ENCODE measurements around the gene HBB.

HBB gene

GRCh38 chr11:5247472-5248192 is 20.8 kb upstream of the HBB start:
- no peak for DNase-seq (ENCODE audit: low spot score)

- no peak for DNase-seq (ENCODE audit: low spot score)
Measured at GRCh38 chr11:5246772-5247471, 20.1 kb upstream of the HBB start.

- no peak for DNase-seq (ENCODE audit: low spot score)
Measured at GRCh38 chr11:5245155-5245554, 18.3 kb upstream of the HBB start.

- DNase-seq (ENCODE audit: low spot score), result no peak
Measured at GRCh38 chr11:5243816-5244180, 16.9 kb upstream of the HBB start.

- DNase-seq (ENCODE audit: low spot score), result no peak
Measured at GRCh38 chr11:5242933-5243815, 16.3 kb upstream of the HBB start.

GRCh38 chr11:5242208-5242607 is 15.3 kb upstream of the HBB start:
- no peak for DNase-seq (ENCODE audit: low spot score)

- no peak for DNase-seq (ENCODE audit: low spot score)
Measured at GRCh38 chr11:5241458-5241857, 14.6 kb upstream of the HBB start.

- DNase-seq (ENCODE audit: low spot score), result no peak
Measured at GRCh38 chr11:5240458-5240857, 13.6 kb upstream of the HBB start.

- no peak for DNase-seq (ENCODE audit: low spot score)
Measured at GRCh38 chr11:5240056-5240455, 13.2 kb upstream of the HBB start.

- DNase-seq (ENCODE audit: low spot score), result no peak
Measured at GRCh38 chr11:5239046-5239445, 12.2 kb upstream of the HBB start.

GRCh38 chr11:5238486-5238885 is 11.6 kb upstream of the HBB start:
- DNase-seq (ENCODE audit: low spot score), result no peak

- DNase-seq (ENCODE audit: low spot score), result no peak
Measured at GRCh38 chr11:5237420-5237819, 10.5 kb upstream of the HBB start.

- no peak for DNase-seq (ENCODE audit: low spot score)
Measured at GRCh38 chr11:5235364-5236095, 8.7 kb upstream of the HBB start.

GRCh38 chr11:5234381-5234834 is 7.5 kb upstream of the HBB start, which contains the start of gene HBD:
Gene HBD (minus strand): TSS chr11:5234483. CDS start chr11:5234433, 50 bp downstream.
- no peak for DNase-seq (ENCODE audit: low spot score)

- DNase-seq (ENCODE audit: low spot score), result no peak
Measured at GRCh38 chr11:5233307-5233706, 6.4 kb upstream of the HBB start.

GRCh38 chr11:5232821-5233220 is 6.0 kb upstream of the HBB start:
- no peak for DNase-seq (ENCODE audit: low spot score)

- no peak for DNase-seq (ENCODE audit: low spot score)
Measured at GRCh38 chr11:5232176-5232575, 5.3 kb upstream of the HBB start.

- DNase-seq (ENCODE audit: low spot score), result no peak
Measured at GRCh38 chr11:5231111-5231510, 4.2 kb upstream of the HBB start.

GRCh38 chr11:5230266-5230665 is 3.4 kb upstream of the HBB start:
- no peak for DNase-seq (ENCODE audit: low spot score)

GRCh38 chr11:5229796-5230195 is 2.9 kb upstream of the HBB start:
- no peak for DNase-seq (ENCODE audit: low spot score)

GRCh38 chr11:5229356-5229755 is 2.5 kb upstream of the HBB start:
- DNase-seq (ENCODE audit: low spot score), result no peak

GRCh38 chr11:5228124-5228523 is 1.3 kb upstream of the HBB start:
- no peak for DNase-seq (ENCODE audit: low spot score)
